GM12801 (cell line): Measurements from ENCODE around the gene TAB3.

ENCODE experiments used
- CTCF ChIP-seq: IDR thresholded peaks from one replicate; pipeline ENCODE4 v1.5.1; 2011; ENCODE audit warnings: control low read depth; ENCODE audit not compliant: insufficient read length; ENCODE audit errors: extremely low read depth

The TAB3 gene

DNA sequence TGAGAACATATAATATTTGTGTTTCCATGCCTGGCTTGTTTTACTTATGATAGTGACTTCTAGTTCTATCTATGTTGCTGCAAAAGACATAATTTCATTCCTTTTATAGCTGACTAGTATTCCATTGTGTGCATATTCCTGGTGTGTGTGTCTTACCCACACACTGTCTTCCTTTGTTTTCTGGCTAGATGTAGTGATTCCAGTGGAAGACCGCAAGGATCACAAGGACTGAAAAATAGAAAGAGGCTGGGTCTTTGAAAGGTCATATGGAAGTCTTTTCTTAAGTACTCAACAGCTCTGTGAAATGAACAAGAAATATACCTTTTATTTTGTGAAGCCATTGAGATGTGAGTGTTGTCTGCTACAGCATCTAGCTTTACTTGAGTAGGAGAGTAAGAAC, 29.4 kb upstream of the TAB3 start:
- TF ChIP-seq CTCF, result no peak

DNA sequence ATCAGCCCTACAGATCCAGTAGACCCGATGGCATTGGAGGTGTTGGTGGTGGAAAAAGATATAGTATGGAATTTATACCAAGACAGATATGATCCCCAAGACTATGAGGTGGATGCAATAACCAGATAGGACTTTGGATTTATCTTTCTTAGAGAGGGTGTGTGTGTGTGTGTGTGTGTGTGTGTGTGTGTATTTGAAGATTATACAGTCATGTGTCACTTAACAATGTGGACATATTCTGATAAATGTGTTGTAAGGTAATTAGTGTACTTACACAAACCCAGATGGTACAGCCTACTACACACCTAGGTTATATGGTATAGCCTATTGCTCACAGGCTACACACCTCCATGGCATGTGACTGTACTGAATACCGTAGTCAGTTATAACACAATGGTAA, 24.4 kb upstream of the TAB3 start:
- no peak for TF ChIP-seq CTCF

DNA sequence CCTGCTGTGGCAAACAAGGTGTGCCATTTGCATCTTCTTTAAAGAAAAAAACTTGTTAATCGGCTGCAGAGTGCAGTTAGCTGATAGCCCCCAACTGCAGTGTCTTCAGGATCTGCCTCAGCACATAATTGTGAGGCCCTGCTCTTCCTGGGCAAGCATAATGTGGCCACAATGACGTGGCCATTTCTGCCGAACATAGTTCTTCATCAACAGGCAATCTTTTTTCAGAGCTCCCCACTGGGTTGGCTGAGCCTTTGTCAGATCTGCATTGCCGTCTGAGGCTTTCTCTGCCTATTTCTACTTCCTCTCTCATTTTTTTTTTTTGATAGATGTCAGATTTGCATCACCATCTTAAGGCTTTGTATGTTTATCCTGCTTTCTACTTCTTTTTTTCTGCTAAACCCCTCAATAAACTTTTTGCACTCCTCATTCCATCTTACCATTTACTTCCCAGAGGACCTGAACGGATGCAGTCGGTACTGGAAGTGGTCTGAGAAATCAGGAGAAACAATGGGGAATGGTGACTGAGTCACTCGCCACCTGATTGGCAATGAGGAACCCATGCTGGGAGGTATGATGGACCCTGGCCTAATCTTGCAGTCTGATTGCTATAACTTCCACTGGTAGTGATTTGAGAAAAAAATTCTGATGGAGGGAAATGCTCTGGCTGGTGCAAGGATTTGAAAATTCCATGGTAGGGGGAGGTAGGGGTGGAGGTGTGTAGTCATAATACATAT, 21.2 kb upstream of the TAB3 start:
- no peak for TF ChIP-seq CTCF

- no peak for TF ChIP-seq CTCF
These were observed 17.7 kb upstream of the TAB3 start for GRCh38 chrX:30906726-30907125.

- no peak for TF ChIP-seq CTCF
These were observed 16.3 kb upstream of the TAB3 start for GRCh38 chrX:30905321-30905720.

DNA sequence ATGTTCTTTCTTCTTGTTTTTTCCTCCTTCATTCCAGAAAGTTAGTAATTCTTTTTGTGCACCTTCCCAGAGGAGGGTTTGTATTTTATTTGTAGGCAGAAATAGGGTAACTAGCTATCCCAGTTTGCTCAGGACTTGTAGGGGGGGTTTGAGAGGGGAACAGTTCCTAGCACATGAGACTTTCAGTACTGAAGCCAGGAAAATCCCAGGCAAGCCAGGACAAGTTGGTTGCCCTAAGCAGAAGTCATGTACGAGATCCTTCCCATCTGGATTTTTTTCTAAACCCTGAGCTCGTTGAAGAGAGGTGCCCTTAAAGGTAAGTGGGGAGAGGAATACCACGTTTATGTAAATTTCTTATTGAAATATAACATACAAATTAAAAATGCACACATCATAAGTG, 15.6 kb upstream of the TAB3 start:
- no peak for TF ChIP-seq CTCF

DNA sequence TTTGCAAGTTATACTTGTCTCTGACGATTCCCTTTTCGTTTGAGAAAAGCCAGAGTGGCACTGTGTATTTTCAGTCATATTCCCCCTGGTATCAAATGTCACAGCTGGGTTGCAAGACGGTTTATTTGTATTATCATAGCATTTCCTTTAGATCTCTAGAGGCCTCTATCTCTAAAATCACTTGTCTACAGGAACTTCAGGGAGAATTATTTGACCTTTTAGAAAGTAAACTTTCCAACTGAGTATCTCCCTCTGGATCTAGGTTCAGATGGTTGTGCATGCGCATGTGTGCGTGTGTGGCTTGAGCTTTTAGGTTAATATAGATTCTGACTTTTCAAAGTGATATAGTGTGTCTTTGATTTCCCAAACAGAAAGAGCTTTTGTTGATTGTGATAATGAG, 15.1 kb upstream of the TAB3 start:
- no peak for TF ChIP-seq CTCF

GRCh38 chrX:30900227-30900626, 11.2 kb upstream of the TAB3 start:
- TF ChIP-seq CTCF, result no peak
